Mucosa of gallbladder (tissue), 1 donor: Measurements from ENCODE around the gene MAPK1. TPM values are rescaled to one million over a fixed set of nuclear protein-coding genes. Genes with fewer than 3 reads are reported as not detected.
"Not testable (repeated sequence)": the region's sequence is repeated elsewhere in the genome, so short reads cannot be mapped to it uniquely, and the experiment has no call there.

Source experiments
- DNase-seq: peaks from one replicate; pipeline ENCODE4 v3.0.0-alpha.2; 2020; ENCODE audit warnings: low spot score
- total RNA-seq: library from RNA; stranded (reverse); gene quantifications from one replicate; pipeline ENCODE4 v1.2.1, GENCODE V29; 2021
- donor health status: DM: no; HTN: no; CAD: no.

The MAPK1 gene
- 131 TPM for total RNA-seq

DNA sequence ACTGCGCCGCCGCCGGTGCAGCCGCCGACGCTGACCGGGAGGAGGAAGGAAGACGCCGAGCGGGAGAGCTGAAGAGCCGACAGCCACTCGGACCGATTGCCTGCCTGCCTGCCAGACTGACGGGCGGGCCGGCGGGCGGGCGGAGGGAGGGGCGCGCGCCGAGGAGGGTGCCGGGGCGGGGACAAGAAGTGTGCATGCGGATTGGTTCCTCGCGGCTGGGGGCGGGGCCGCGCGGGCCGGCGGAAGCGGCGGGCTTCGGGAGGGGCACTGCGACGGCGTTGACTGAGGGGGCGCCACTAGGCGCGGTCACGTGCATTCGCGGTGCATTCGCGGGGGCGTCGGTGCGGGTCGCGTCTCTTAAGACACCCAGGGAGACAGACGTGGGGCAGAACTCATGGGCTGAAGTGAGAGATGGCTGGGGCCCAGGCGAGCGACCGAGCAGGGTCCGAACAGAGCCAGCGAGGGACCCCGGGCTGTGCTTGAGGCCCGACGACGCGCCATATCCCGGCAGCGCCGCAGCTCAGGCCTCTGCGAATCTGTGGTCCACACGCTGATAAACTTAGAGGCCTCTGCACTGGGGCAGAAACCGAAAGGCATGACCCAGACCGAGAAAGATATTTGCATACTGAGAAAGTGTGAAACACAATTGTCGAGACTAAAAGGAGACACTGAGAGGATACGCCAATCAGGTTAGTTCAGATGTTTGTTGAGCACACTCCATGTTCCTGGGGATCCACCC lies at the start of gene MAPK1:
TSS of gene MAPK1 (minus strand) at position 118 of the 739 bp plus-strand sequence. CDS start 205 bp downstream, outside the sequence.
- peak; percentile 93 for DNase-seq

DNA sequence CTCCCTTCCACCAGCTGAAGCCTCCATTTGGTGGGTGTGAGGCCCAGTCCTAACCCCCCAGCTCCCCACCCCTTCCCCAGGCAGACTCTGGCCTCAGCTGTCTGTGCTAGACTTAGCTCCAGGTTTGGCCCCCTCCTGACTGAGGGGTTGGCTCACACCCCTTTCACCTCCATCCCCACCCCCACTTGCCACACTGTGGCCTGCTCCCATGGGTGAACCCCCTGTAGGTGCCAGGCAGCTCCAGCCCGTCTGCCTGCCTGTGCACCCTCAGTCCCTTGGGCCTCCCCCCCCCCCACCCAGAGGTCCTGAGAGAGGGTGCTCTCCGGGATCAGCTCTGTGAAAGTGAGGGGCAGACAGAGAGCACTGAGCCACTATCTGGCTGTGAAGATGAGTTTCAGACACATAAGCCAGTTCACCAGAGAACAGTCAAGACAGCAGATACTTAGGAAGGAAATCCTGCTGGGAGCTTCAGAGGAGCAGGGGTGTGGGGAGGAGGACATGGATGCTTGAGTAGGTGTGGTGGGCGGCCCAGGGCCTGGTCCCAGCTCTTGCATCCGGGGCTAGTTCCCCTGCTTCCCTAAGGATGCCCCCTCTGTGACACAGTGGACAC lies 49.0 kb upstream of the MAPK1 start:
- DNase-seq = no peak

DNA sequence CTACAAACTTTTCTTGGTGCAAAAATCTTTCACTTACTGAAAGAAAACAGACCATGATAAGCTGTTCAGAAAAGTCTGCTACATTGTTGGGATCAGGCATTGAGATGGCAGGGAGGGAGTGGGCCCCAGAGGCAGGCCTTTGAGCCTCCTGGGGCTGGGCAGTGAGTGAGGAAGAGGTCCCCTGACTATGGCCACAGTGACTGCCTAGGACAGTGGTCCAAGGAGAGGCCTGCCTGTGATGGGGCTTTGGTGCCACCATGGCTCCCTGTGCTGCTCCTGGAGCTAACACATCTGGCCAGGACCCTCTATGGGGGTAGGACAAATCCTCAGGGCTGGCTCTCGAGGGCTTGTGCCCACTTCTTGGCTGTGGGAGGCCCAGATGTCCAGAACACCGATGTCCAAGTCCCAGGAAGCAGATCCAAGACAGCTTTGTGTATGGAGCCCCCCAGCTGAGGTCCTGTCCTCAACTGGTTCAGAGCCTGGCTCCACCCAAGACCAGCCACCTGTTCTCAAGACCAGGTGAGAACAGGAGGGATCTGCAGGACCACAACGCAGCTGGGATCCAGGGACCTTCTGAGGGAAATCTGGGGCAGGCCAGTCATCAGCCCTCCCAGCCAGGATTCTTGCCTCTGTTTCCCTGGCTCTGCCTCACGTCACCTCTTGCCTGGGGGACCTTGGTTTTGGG lies 48.3 kb upstream of the MAPK1 start:
- no peak for DNase-seq

DNA sequence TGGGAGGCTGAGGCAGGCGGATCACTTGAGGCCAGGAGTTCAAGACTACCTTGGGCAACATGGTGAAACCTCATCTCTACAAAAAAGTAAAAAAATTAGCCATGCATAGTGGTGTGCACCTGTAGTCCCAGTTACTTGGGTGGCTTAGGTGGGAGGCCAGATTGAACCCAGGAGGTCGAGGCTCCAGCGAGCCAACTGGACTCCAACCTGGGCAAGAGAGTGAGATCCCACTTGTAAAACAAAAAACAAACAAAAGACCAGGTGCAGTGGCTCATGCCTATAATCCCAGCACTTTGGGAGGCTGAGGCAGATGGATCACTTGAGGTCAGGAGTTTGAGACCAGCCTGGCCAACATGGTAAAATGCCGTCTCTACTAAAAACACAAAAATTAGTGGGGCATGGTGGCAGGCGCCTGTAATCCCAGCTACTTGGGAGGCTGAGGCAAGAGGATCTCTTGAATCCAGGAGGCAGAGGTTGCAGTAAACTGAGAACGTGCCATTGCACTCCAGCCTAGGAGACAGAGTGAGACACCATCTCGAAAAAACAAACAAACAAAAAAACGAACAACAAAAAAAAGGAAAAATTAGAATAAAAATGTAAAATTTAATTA lies 46.7 kb upstream of the MAPK1 start:
- DNase-seq = not testable (repeated sequence)

DNA sequence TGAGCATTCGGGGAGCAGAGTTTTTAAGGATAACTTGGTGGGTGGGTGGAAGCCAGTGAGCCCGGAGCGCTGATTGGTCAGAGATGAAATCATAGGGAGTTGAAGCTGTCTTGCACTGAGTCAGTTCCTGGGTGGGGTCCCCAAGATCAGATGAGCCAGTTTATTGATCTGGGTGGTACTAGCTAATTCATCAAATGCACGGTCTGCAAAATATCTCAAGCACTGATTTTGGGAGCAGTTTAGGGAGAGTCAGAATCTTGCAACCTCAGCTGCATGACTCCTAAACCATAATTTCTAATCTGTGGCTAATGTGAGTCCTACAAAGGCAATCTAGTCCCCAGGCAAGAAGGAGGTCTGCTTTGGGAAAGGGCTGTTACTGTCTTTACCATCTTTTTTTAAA lies 42.9 kb upstream of the MAPK1 start:
- DNase-seq = not testable (repeated sequence)

DNA sequence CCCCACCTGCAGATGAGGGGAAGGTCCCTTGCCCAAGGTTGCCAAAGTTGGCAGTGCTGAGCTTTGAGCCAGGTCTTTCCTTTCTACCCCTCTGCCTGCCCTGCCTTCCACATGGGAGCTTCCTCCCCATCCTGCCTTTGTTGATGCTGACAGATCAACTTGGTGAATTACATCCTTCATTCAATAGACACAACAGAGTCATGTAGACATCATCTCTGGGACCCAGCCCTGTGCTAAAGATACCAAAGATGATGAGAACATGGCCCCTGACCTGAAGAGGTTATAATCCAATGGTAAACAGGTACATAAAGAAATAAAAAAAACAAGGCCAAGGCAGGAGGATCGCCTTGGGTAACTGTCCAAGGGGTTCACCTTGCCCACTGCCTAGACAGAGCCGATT lies 42.4 kb upstream of the MAPK1 start:
- DNase-seq = no peak

DNA sequence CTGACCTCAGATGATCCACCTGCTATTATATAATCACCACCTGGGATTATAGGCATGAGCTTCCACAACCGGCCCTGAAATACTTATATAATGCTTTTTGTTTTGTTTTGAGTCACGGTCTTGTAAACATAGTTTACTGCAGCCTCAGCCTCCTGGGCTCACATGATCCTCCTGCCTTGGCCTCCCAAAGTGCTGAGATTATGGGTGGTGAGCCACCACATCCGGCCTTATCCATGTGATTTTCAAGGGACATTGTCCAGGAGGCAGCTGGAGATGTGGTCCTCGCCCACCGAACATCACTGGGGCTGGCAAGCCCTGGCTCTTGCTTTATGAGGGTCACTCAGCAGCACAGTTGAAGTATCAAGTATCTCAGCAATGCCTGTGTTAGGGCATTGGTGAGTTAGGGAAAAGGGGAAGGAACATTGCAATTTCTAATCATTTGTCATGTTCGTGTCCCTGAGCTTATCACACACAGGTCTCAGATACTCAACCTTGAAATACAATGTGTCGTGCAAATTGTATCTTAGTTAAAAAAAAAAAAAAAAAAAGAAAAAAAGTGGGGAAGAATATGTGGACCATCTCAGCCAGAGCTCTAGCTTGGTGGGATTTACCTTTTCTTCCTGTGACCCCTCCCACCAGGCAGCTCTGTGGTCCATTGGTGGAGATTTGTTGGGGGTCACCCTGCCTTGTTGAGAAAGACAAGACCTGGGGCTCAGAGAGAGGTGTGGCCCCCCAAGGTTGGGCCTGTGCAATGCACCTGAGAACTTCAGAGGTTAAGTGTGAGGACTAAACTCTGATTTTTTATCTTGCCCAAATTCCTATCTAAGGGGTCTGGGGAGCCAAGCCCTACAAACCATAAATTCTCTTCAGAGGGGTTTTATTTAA lies 40.4 kb upstream of the MAPK1 start:
- no peak for DNase-seq

DNA sequence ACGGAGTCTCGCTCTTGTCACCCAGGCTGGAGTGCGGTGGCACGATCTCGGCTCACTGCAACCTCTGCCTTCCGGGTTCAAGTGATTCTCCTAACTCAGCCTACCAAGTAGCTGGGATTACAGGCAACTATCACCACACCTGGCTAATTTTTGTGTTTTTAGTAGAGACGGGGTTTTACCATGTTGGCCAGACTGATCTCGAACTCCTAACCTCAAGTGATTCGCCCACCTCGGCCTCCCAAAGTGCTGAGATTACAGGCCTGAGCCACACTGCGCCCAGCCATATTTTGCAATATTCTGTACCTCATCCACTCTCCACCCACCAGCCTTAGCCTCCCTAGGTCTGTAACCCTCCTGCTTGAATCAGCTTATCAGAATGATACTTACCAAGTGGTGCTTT lies 37.8 kb upstream of the MAPK1 start:
- DNase-seq = not testable (repeated sequence)

DNA sequence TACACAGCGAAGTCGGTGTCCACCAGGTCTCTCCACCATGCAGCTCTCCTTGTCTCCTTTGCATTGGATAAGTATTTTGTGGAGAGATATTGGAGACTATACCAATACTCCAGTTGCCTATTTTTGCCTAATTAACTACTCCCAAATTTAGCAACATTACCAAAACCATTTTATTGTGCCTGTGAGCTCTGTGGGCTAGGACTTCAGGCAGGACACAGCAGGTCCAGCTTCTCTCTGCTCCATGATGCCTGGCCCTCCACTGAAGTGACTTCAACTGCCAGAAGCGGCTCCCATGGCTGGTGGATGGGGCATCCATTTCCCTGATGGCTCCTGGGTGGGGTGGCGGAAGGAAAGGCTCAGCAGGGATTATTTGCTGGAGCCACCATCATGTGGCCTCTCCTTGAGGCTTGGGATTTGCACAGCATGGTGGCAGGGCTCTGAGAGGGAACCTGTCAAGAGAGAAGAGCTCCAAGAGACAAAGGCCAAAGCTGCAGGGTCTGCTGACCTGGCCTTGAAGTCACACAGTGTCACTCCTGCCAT lies 36.9 kb upstream of the MAPK1 start:
- no peak for DNase-seq

DNA sequence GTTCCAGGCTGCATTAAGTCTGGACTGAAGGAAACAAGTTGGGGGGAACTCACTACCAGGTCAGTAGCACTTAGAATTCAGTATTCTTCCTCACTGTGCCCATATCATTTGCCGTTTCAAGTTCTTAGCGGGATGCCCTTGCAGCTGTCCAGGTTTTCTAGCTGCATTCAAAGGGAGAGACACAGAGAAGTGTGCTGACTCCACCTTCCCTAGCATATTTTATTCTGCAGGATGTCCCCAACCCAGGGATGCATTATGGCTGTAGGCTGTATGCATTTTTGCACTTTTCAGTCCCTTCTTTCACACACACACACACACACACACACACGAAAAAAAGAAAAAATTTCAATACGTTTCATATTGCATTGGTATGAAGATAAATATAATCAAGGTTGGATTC lies 35.8 kb upstream of the MAPK1 start:
- no peak for DNase-seq

DNA sequence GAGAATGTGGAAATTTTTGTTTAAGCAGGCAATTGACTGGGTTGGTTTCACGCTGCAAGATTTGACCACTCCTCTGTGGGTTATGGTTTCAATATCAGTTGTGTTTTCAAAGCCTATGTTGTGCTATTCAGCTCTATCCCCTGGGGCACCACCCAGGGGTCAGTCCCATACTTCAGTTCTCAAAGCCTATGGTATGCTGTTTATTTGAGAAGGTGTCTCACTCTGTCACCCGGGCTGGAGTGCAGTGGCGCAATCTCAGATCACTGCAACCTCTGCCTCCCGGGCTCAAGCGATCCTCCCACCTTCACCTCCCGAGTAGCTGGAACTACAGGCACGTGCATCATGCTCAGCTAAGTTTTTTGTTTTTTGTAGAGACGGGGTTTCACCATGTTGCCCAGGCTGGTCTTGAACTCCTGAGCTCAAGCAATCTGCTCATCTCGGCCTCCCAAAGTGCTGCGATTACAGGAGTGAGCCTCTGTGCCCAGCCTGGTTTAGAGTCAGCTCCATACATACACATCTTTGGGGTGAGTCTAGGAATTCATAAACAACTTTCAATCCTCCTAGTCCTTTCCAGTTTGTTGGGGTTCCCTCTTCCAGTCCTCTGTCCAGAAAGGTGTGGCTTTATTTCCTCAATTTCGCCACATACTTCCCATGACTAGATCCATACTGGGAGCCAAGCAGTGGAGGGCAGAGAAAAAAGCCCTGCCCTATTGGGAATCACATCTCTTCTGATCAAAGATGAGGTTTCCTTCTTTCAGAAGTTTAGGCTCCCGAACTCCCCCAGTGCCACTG lies 35.0 kb upstream of the MAPK1 start:
- DNase-seq = no peak

DNA sequence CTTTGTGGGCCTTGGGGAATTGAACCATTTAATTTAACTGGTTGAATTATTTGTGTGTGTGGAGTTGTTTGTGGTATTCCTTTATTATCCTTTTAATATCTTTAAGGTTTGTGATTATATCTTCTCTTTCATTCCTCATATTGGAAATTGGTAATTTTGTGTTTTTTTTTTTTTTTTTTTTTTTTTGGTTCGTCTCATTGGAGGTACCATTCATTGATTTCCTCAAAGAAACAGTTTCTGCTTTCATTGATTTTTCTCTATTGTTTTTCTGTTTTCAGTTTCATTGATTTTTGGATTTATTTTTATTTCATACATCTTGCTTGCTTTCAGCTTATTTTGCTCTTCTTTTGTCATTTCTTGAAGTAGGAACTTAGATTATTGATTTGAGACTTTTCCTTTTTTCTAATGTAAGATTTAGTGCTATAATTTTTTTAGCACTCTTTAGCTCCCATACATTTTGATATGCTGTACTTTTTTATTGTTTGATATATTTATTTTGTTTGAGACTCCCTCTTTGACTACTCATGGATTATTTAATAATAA lies 31.0 kb upstream of the MAPK1 start:
- no peak for DNase-seq

DNA sequence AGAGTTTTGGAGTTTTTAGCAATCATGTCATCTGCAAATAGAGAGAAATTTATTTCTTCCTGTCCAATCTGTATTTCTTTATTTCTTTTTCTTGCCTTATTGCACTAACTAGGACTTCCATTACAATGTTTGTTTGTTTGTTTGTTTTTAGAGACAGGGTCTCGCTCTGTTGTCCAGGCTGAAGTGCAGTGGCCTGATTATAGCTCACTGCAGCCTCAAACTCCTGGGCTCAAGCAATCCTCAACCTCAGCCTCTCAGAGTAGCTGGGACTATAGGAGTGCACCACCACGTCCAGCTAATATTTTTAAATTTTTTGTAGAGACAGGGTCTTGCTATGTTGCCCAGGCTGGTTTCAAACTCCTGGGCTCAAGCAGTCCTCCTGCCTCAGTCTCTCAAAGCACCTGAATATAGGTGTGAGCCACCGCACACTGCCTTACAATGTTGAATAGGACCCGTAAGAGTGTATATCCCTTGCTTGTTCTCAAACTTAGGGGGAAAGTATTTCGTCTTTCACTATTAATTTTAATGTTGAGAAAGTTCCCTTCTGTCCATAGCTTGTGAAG lies 29.6 kb upstream of the MAPK1 start:
- DNase-seq = no peak

DNA sequence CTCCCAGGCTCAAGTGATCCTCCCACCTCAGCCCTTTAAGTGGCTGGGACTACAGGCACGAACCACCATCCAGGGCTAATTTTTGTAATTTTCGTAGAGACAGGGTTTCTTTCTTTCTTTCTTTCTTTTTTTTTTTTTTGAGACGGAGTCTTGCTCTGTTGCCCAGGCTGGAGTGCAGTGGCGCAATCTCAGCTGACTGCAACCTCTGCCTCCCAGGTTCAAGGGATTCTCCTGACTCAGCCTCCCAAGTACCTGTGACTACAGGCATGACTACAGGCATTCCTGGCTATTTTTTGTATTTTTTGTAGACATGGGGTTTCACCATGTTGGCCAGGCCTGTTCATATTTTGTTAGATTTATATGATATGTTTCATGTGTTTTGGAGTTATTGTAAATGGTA lies 28.8 kb upstream of the MAPK1 start:
- DNase-seq = not testable (repeated sequence)

DNA sequence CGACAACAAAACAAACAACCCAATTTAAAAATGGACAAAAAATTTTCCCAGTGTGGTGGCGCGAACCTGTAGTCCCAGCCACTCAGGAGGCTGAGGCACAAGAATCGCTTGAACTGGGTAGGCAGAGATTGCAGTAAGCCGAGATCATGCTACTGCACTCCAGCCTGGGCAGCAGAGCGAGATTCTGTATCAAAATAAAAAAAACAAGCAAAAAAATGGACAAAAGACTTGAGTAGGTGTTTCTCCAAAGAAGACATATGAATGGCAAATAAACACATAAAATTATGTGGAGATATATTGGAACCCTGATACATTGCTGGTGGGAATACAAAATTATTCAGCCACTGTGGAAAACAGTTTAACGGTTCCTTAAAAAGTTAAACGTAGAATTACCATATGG lies 27.4 kb upstream of the MAPK1 start:
- DNase-seq = no peak

DNA sequence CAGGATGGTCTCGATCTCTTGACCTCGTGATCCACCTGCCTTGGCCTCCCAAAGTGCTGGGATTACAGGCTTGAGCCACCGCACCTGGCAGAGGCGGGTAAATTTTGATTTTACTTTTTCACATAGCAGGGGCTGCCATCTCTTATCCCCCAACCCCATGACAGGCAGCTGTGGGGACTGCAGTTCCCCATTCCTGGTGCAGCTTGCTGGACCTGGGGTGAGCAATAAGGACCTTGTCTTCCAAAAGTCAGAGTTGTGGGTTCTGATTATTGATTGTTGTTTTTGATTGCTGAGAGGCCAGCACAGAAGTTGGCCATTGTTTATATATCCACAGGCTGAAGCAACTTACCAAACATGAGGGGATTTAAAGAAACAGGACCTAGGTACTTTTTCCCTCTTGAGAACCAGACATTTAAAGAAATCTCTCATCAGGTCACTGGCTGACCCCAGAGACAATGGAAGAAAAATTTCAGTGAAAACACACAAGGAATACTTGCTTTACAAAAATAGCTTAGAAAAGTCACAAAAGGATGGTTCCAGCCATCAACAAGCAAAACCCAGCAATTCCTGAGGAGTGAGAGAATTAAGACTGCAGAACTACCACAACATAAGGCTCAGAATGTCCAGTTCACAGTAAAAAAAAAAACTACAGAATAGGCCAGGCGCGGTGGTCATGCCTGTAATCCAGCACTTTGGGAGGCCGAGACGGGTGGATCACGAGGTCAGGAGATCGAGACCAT lies 22.0 kb upstream of the MAPK1 start:
- DNase-seq = no peak

DNA sequence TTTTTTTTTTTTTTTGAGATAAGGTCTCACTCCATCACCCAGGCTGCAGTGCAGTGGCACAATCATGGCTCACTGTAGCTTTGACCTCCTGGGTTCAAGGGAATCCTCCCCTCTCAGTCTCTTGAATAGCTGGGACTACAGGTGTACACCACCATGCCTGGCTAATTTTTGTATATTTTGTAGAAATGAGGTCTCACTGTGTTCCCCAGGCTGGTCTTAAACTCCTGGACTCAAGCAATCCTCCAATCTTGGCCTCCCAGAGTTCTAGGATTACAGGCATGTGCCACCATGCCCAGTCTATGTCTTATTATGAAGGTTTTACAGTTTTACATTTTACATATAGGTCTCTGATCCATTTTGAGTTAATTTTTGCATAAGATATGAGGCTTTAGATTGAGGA lies 20.4 kb upstream of the MAPK1 start:
- no peak for DNase-seq

DNA sequence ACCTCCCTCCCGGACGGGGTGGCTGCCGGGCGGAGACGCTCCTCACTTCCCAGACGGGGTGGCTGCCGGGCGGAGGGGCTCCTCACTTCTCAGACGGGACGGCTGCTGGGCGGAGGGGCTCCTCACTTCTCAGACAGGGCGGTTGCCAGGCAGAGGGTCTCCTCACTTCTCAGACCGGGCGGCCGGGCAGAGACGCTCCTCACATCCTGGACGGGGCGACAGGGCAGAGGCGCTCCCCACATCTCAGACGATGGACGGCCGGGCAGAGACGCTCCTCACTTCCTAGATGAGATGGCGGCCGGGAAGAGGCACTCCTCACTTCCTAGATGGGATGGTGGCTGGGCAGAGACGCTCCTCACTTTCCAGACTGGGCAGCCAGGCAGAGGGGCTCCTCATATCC lies 16.5 kb upstream of the MAPK1 start:
- DNase-seq = not testable (repeated sequence)

DNA sequence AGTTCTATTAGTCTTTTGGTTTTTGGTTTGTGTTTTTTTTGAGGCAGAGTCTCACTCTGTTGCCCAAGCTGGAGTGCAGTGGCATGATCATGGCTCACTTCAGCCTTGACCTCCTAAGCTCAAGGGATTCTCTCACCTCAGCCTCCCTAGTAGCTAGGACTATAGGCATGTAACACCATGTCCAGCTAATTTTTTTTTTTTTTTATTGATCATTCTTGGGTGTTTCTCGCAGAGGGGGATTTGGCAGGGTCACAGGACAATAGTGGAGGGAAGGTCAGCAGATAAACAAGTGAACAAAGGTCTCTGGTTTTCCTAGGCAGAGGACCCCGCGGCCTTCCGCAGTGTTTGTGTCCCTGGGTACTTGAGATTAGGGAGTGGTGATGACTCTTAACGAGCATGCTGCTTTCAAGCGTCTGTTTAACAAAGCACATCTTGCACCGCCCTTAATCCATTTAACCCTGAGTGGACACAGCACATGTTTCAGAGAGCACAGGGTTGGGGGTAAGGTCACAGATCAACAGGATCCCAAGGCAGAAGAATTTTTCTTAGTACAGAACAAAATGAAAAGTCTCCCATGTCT lies 15.4 kb upstream of the MAPK1 start:
- DNase-seq = not testable (repeated sequence)
